Right lobe of liver (tissue), 4 donors: Measurements from ENCODE around the gene TLE1.

Source experiments
- CTCF ChIP-seq, 4 donors: fragments of 200-600 bp in 3 of 4; fragments of 450-650 bp in 1 of 4; IDR thresholded peaks; one replicate each; pipeline versions ENCODE4 v1.5.1 to v1.8.0; 2016 to 2022; ENCODE audit warnings: antibody characterized with exemption in 4 of 4, mild to moderate bottlenecking in 2 of 4
- POLR2A ChIP-seq: fragments of 450-650 bp; IDR thresholded peaks from one replicate; pipeline ENCODE4 v1.6.1; 2017; ENCODE audit warnings: antibody characterized with exemption, mild to moderate bottlenecking
- donor health status: DM: no; HTN: no; CAD: no.
- donor health status: DM: no; HTN: no; CAD: no.
- donor health status: DM: no; HTN: yes; CAD: no.

DNA sequence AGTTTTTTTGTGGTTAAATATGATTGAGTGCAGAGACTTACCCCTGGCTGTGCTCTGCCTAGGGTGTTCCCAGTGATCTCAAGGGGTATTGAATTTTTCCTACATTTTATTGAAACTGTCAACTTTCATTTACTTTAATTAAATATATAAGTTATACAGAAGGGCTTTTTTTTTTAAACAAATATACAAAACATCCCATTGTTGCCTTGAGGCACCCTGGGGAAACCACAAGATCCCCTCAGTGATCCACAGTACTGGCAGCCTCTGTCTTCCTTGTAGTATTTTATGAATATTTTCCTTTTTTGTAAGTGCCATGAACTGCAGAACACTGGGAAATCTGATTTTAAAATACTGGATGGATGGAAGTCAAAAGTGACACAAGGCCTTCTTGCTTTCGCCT lies 123.7 kb downstream of the TLE1 start:
- no peak for TF ChIP-seq CTCF (IDR thresholded peaks at IDR 0.05)
- no peak for TF ChIP-seq POLR2A
